Panc1 (cell line): Measurements from ENCODE around the gene TBCK.

Experiments used
- POLR2AphosphoS5 ChIP-seq: IDR thresholded peaks from 2 replicates; pipeline ENCODE4 v1.6.1; 2012; ENCODE audit warnings: mild to moderate bottlenecking, low read depth, low read length, moderate library complexity
- TCF7L2 ChIP-seq: IDR thresholded peaks from 2 replicates; pipeline ENCODE4 v1.6.1; 2011; ENCODE audit warnings: mild to moderate bottlenecking, low read depth, low read length, inconsistent platforms
- TF ChIP-seq, protein P1 (sequence below): fragments of 450-650 bp; IDR thresholded peaks from 2 replicates; pipeline ENCODE4 v1.5.1; 2017; ENCODE audit warnings: mild to moderate bottlenecking
- TF ChIP-seq, protein P2 (sequence below), 2 experiments: IDR thresholded peaks; 2 replicates each; pipeline ENCODE4 v1.6.1; 2011 to 2012; ENCODE audit warnings: low read depth in 2 of 2, control low read depth in 1 of 2, low read length in 1 of 2, mild to moderate bottlenecking in 1 of 2, moderate library complexity in 1 of 2; ENCODE audit not compliant: insufficient read depth in 1 of 2

DNA sequence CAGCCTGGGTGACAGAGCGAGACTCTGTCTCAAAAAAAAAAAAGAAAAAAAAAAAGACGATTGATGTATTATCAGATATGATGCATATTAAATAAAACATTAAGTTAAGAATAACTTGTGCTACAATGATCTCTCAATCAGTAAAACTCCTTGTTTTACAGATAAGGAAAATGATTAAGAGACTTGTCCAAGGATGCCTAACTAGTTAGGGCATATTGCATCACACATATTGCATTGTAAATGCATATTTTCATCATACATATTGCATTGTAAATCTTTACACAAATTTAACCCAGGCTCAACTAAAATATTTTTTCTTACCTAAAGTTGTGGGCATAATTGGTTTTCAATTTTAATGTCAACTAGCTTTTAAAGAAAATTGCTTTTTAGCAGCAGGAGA is 26.3 kb downstream of the TBCK start:
- TF ChIP-seq, protein P1, sequence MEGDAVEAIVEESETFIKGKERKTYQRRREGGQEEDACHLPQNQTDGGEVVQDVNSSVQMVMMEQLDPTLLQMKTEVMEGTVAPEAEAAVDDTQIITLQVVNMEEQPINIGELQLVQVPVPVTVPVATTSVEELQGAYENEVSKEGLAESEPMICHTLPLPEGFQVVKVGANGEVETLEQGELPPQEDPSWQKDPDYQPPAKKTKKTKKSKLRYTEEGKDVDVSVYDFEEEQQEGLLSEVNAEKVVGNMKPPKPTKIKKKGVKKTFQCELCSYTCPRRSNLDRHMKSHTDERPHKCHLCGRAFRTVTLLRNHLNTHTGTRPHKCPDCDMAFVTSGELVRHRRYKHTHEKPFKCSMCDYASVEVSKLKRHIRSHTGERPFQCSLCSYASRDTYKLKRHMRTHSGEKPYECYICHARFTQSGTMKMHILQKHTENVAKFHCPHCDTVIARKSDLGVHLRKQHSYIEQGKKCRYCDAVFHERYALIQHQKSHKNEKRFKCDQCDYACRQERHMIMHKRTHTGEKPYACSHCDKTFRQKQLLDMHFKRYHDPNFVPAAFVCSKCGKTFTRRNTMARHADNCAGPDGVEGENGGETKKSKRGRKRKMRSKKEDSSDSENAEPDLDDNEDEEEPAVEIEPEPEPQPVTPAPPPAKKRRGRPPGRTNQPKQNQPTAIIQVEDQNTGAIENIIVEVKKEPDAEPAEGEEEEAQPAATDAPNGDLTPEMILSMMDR, result no peak
- TF ChIP-seq TCF7L2 (no peak), POLR2AphosphoS5 (no peak)
- TF ChIP-seq, protein P2, sequence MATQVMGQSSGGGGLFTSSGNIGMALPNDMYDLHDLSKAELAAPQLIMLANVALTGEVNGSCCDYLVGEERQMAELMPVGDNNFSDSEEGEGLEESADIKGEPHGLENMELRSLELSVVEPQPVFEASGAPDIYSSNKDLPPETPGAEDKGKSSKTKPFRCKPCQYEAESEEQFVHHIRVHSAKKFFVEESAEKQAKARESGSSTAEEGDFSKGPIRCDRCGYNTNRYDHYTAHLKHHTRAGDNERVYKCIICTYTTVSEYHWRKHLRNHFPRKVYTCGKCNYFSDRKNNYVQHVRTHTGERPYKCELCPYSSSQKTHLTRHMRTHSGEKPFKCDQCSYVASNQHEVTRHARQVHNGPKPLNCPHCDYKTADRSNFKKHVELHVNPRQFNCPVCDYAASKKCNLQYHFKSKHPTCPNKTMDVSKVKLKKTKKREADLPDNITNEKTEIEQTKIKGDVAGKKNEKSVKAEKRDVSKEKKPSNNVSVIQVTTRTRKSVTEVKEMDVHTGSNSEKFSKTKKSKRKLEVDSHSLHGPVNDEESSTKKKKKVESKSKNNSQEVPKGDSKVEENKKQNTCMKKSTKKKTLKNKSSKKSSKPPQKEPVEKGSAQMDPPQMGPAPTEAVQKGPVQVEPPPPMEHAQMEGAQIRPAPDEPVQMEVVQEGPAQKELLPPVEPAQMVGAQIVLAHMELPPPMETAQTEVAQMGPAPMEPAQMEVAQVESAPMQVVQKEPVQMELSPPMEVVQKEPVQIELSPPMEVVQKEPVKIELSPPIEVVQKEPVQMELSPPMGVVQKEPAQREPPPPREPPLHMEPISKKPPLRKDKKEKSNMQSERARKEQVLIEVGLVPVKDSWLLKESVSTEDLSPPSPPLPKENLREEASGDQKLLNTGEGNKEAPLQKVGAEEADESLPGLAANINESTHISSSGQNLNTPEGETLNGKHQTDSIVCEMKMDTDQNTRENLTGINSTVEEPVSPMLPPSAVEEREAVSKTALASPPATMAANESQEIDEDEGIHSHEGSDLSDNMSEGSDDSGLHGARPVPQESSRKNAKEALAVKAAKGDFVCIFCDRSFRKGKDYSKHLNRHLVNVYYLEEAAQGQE (IDR thresholded peaks at IDR 0.05; ENCODE audit: insufficient read depth in 1 of 2, low read depth in 2 of 2, low read length in 1 of 2), result no peak
